ENCODE results near the gene DENND6A.

DENND6A gene

GRCh38 chr3:57598765-57599360 lies 94.0 kb downstream of the DENND6A start:
- in situ Hi-C loops (cut with HindIII; ENCODE audit: low pct_unique_long_range_greater_than_20kb, low sequenced_read_pairs) = no loop called here
- no peak for DNase-seq (ENCODE audit: low read depth in 1 of 2, low spot score in 1 of 2)

GRCh38 chr3:57597127-57597923 lies 95.6 kb downstream of the DENND6A start, which contains the start of gene ARF4:
Gene ARF4 (minus strand): TSS chr3:57597344. CDS start chr3:57597140, 204 bp downstream.
- in situ Hi-C loops (cut with HindIII; ENCODE audit: low pct_unique_long_range_greater_than_20kb, low sequenced_read_pairs) = no loop called here
- TF ChIP-seq JUND (IDR thresholded peaks at IDR 0.05; ENCODE audit: low read depth) = no peak
- DNase-seq (ENCODE audit: low read depth in 1 of 2, low spot score in 1 of 2) = peak; percentile 92 to 99

More at GRCh38 chr3:57598765-57599360, 94.0 kb downstream of the DENND6A start:
- TF ChIP-seq JUND (IDR thresholded peaks at IDR 0.05; ENCODE audit: low read depth) = no peak

GRCh38 chr3:57596495-57597126 lies 96.3 kb downstream of the DENND6A start:
- no peak for TF ChIP-seq JUND (IDR thresholded peaks at IDR 0.05; ENCODE audit: low read depth)
- DNase-seq (ENCODE audit: low read depth in 1 of 2, low spot score in 1 of 2) = peak; percentile 19 to 86
- in situ Hi-C loops (cut with HindIII; ENCODE audit: low pct_unique_long_range_greater_than_20kb, low sequenced_read_pairs) = no loop called here

- no peak for TF ChIP-seq JUND (IDR thresholded peaks at IDR 0.05; ENCODE audit: low read depth)
- in situ Hi-C loops (cut with HindIII; ENCODE audit: low pct_unique_long_range_greater_than_20kb, low sequenced_read_pairs) = no loop called here
- DNase-seq (ENCODE audit: low read depth in 1 of 2, low spot score in 1 of 2) = no peak
Measured at GRCh38 chr3:57594576-57594975, 98.3 kb downstream of the DENND6A start.

GRCh38 chr3:57594144-57594543 lies 98.7 kb downstream of the DENND6A start:
- no peak for DNase-seq (ENCODE audit: low read depth in 1 of 2, low spot score in 1 of 2)

GRCh38 chr3:57592306-57592705 lies 100.6 kb downstream of the DENND6A start:
- in situ Hi-C loops (cut with HindIII; ENCODE audit: low pct_unique_long_range_greater_than_20kb, low sequenced_read_pairs) = no loop called here
- DNase-seq (ENCODE audit: low read depth in 1 of 2, low spot score in 1 of 2) = no peak
- TF ChIP-seq JUND (IDR thresholded peaks at IDR 0.05; ENCODE audit: low read depth) = no peak

More at GRCh38 chr3:57594144-57594543, 98.7 kb downstream of the DENND6A start:
- in situ Hi-C loops (cut with HindIII; ENCODE audit: low pct_unique_long_range_greater_than_20kb, low sequenced_read_pairs) = no loop called here
- no peak for TF ChIP-seq JUND (IDR thresholded peaks at IDR 0.05; ENCODE audit: low read depth)

- no peak for DNase-seq (ENCODE audit: low read depth in 1 of 2, low spot score in 1 of 2)
- in situ Hi-C loops (cut with HindIII; ENCODE audit: low pct_unique_long_range_greater_than_20kb, low sequenced_read_pairs) = no loop called here
- TF ChIP-seq JUND (IDR thresholded peaks at IDR 0.05; ENCODE audit: low read depth) = no peak
Measured at GRCh38 chr3:57587905-57588304, 105.0 kb downstream of the DENND6A start.

- no peak for TF ChIP-seq JUND (IDR thresholded peaks at IDR 0.05; ENCODE audit: low read depth)
- in situ Hi-C loops (cut with HindIII; ENCODE audit: low pct_unique_long_range_greater_than_20kb, low sequenced_read_pairs) = no loop called here
- DNase-seq (ENCODE audit: low read depth in 1 of 2, low spot score in 1 of 2) = no peak
Measured at GRCh38 chr3:57586778-57587177, 106.1 kb downstream of the DENND6A start.

- in situ Hi-C loops (cut with HindIII; ENCODE audit: low pct_unique_long_range_greater_than_20kb, low sequenced_read_pairs) = no loop called here
- DNase-seq (ENCODE audit: low read depth in 1 of 2, low spot score in 1 of 2) = no peak
- TF ChIP-seq JUND (IDR thresholded peaks at IDR 0.05; ENCODE audit: low read depth) = no peak
Measured at GRCh38 chr3:57583544-57583943, 109.3 kb downstream of the DENND6A start.

- DNase-seq (ENCODE audit: low read depth in 1 of 2, low spot score in 1 of 2) = peak in 1 of 2 experiments; percentile 84
- in situ Hi-C loops (cut with HindIII; ENCODE audit: low pct_unique_long_range_greater_than_20kb, low sequenced_read_pairs) = no loop called here
Measured at GRCh38 chr3:57582474-57583168, 110.3 kb downstream of the DENND6A start.

GRCh38 chr3:57577801-57578200 lies 115.1 kb downstream of the DENND6A start:
- in situ Hi-C loops (cut with HindIII; ENCODE audit: low pct_unique_long_range_greater_than_20kb, low sequenced_read_pairs) = no loop called here
- no peak for TF ChIP-seq JUND (IDR thresholded peaks at IDR 0.05; ENCODE audit: low read depth)

More at GRCh38 chr3:57582474-57583168, 110.3 kb downstream of the DENND6A start:
- no peak for TF ChIP-seq JUND (IDR thresholded peaks at IDR 0.05; ENCODE audit: low read depth)

GRCh38 chr3:57575966-57576626 lies 116.8 kb downstream of the DENND6A start:
- TF ChIP-seq JUND (IDR thresholded peaks at IDR 0.05; ENCODE audit: low read depth) = no peak
- in situ Hi-C loops (cut with HindIII; ENCODE audit: low pct_unique_long_range_greater_than_20kb, low sequenced_read_pairs) = no loop called here
- no peak for DNase-seq (ENCODE audit: low read depth in 1 of 2, low spot score in 1 of 2)

More at GRCh38 chr3:57577801-57578200, 115.1 kb downstream of the DENND6A start:
- no peak for DNase-seq (ENCODE audit: low read depth in 1 of 2, low spot score in 1 of 2)

Measured in T47D (cell line).